ENCODE results near the gene KLF6.

The KLF6 gene

GRCh38 chr10:3811291-3811870 is 26.4 kb upstream of the KLF6 start:
- DNase-seq (ENCODE audit: low read depth) = peak; percentile 58

- DNase-seq (ENCODE audit: low read depth) = no peak
These were observed 23.7 kb upstream of the KLF6 start for GRCh38 chr10:3808689-3809199.

GRCh38 chr10:3807928-3808496 is 23.0 kb upstream of the KLF6 start:
- DNase-seq (ENCODE audit: low read depth) = no peak

- no peak for DNase-seq (ENCODE audit: low read depth)
These were observed 22.4 kb upstream of the KLF6 start for GRCh38 chr10:3807211-3807927.

- peak; percentile 95 for DNase-seq (ENCODE audit: low read depth)
These were observed 21.6 kb upstream of the KLF6 start for GRCh38 chr10:3806603-3807002.

GRCh38 chr10:3805791-3806461 is 20.9 kb upstream of the KLF6 start:
- peak; percentile 49 for DNase-seq (ENCODE audit: low read depth)

- DNase-seq (ENCODE audit: low read depth) = peak; percentile 85
These were observed 20.3 kb upstream of the KLF6 start for GRCh38 chr10:3805201-3805790.

- no peak for DNase-seq (ENCODE audit: low read depth)
These were observed 19.1 kb upstream of the KLF6 start for GRCh38 chr10:3803927-3804741.

- DNase-seq (ENCODE audit: low read depth) = no peak
These were observed 18.4 kb upstream of the KLF6 start for GRCh38 chr10:3803295-3803926.

GRCh38 chr10:3802526-3803265 is 17.7 kb upstream of the KLF6 start:
- no peak for DNase-seq (ENCODE audit: low read depth)

GRCh38 chr10:3801558-3802192 is 16.7 kb upstream of the KLF6 start:
- no peak for DNase-seq (ENCODE audit: low read depth)

- no peak for DNase-seq (ENCODE audit: low read depth)
These were observed 15.6 kb upstream of the KLF6 start for GRCh38 chr10:3800586-3800985.

GRCh38 chr10:3797750-3798149 is 12.7 kb upstream of the KLF6 start:
- DNase-seq (ENCODE audit: low read depth) = no peak

GRCh38 chr10:3793553-3793952 is 8.5 kb upstream of the KLF6 start:
- DNase-seq (ENCODE audit: low read depth) = no peak

- DNase-seq (ENCODE audit: low read depth) = no peak
These were observed 7.8 kb upstream of the KLF6 start for GRCh38 chr10:3792710-3793219.

- peak; percentile 75 for DNase-seq (ENCODE audit: low read depth)
These were observed 7.1 kb upstream of the KLF6 start for GRCh38 chr10:3791974-3792633.

GRCh38 chr10:3790858-3791257 is 5.8 kb upstream of the KLF6 start:
- DNase-seq (ENCODE audit: low read depth) = no peak

GRCh38 chr10:3790272-3790671 is 5.3 kb upstream of the KLF6 start:
- no peak for DNase-seq (ENCODE audit: low read depth)

- DNase-seq (ENCODE audit: low read depth) = no peak
These were observed 4.6 kb upstream of the KLF6 start for GRCh38 chr10:3789621-3790020.

All from amniotic epithelial cell (primary cell).